Measurements from ENCODE around the gene COL8A1.

COL8A1 gene

GRCh38 chr3:99637368-99638111, 854 bp upstream of the COL8A1 start:
- in situ Hi-C loops (cut with MboI; ENCODE audit: low sequenced_read_pairs): no loop called here

GRCh38 chr3:99639579-99639978, 1.2 kb downstream of the COL8A1 start:
- in situ Hi-C loops (cut with MboI; ENCODE audit: low sequenced_read_pairs): no loop called here

DNA sequence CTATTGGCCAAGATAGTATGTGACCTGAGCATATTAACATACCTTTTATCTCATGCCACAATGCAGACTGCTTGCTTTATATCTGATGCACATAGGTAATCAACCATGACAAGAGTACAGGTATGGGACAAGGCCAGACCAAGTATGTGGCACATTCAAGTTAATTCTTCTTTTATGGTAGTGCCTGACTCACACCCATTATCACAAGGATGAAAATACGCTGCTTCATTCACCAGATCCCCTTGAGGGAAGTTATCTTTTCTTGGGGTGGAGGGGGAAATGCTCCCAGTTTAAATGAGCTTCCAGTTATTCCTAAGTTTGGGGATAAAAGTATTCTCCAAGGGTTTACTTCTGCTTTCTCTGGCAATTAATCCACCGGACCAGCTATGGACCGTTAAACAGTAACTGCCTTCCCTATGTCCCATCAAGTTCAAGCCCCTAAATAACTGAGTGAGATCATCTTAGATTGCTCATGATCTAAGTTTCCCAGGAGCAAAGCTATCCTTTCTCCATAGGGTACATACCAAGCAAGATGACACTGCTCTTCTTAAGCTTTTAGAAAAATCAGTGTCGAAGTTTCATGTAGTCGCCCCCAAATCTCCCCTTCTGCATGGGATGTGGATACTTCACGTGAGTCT, 1.9 kb downstream of the COL8A1 start:
- in situ Hi-C loops (cut with MboI; ENCODE audit: low sequenced_read_pairs): no loop called here

GRCh38 chr3:99641480-99641879, 3.1 kb downstream of the COL8A1 start:
- in situ Hi-C loops (cut with MboI; ENCODE audit: low sequenced_read_pairs): no loop called here

- in situ Hi-C loops (cut with MboI; ENCODE audit: low sequenced_read_pairs): no loop called here
Measured at GRCh38 chr3:99641982-99642381, 3.6 kb downstream of the COL8A1 start.

GRCh38 chr3:99644017-99644416, 5.6 kb downstream of the COL8A1 start:
- in situ Hi-C loops (cut with MboI; ENCODE audit: low sequenced_read_pairs): no loop called here

- in situ Hi-C loops (cut with MboI; ENCODE audit: low sequenced_read_pairs): no loop called here
Measured at GRCh38 chr3:99644746-99645145, 6.4 kb downstream of the COL8A1 start.

GRCh38 chr3:99645277-99646106, 7.1 kb downstream of the COL8A1 start:
- in situ Hi-C loops (cut with MboI; ENCODE audit: low sequenced_read_pairs): no loop called here

- in situ Hi-C loops (cut with MboI; ENCODE audit: low sequenced_read_pairs): no loop called here
Measured at GRCh38 chr3:99646107-99646435, 7.7 kb downstream of the COL8A1 start.

- in situ Hi-C loops (cut with MboI; ENCODE audit: low sequenced_read_pairs): no loop called here
Measured at GRCh38 chr3:99647081-99647480, 8.7 kb downstream of the COL8A1 start.

GRCh38 chr3:99648101-99648500, 9.7 kb downstream of the COL8A1 start:
- in situ Hi-C loops (cut with MboI; ENCODE audit: low sequenced_read_pairs): no loop called here

- in situ Hi-C loops (cut with MboI; ENCODE audit: low sequenced_read_pairs): no loop called here
Measured at GRCh38 chr3:99648516-99648915, 10.1 kb downstream of the COL8A1 start.

DNA sequence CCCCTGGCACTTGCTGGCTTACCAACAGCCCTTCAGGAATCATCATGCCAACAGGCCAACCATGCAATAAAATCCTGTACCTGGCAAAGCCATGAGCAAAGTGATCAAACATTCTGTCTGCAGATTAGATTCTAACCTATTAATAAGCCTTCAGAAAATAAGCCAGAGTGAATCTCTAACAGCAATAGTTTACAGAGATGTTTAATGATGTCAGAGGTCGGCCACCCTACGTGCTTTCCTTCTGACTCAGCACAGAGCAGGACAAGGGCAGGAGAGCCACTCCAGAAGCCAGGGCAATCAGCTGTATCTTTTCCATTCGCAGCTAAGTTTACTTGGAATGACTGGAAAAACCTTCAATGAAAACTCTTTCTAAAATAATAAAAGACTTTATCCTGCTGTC, 13.1 kb downstream of the COL8A1 start:
- in situ Hi-C loops (cut with MboI; ENCODE audit: low sequenced_read_pairs): no loop called here

- in situ Hi-C loops (cut with MboI; ENCODE audit: low sequenced_read_pairs): no loop called here
Measured at GRCh38 chr3:99656624-99657023, 18.2 kb downstream of the COL8A1 start.

DNA sequence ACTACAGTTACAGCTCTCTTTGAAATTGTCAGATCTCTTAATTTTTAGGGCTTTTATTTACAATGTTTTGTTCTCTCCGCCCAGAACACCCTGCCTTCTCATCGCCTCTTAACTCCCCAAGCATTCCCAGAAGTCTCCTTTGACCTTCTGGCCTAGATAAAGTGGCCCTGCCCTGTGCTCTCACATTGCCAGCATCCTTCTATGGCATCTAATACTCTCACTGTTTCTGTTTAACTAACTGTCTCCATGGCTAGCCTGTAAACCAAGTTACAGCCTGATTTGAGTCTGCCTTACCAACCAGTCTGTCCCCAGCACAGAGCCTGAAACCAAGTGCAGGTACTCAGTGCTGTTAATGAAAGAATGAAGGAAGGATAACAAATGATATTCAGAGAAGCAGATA, 19.9 kb downstream of the COL8A1 start:
- in situ Hi-C loops (cut with MboI; ENCODE audit: low sequenced_read_pairs): no loop called here

DNA sequence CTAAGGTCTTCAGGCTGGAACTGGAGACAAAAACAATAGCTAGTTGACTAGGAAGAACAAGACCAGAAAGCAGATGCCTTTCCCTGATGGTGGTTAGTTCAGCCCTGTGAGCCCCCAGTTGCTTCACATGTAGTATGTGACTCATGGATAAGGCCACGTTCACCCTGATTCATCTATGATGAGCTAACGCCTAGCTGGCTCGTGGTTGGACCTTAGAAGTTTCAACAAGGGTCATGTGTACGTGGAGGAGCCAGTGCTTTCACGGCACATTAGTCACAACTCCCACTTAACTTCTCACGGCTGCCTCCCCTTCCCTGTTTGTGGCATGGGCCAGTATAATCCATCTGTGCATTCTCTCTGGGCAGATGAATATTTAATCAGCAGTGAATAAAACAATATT, 20.6 kb downstream of the COL8A1 start:
- in situ Hi-C loops (cut with MboI; ENCODE audit: low sequenced_read_pairs): no loop called here

GRCh38 chr3:99659951-99660350, 21.6 kb downstream of the COL8A1 start:
- in situ Hi-C loops (cut with MboI; ENCODE audit: low sequenced_read_pairs): no loop called here

GRCh38 chr3:99662838-99663570, 24.6 kb downstream of the COL8A1 start:
- in situ Hi-C loops (cut with MboI; ENCODE audit: low sequenced_read_pairs): no loop called here

GRCh38 chr3:99663977-99664376, 25.6 kb downstream of the COL8A1 start:
- in situ Hi-C loops (cut with MboI; ENCODE audit: low sequenced_read_pairs): no loop called here

DNA sequence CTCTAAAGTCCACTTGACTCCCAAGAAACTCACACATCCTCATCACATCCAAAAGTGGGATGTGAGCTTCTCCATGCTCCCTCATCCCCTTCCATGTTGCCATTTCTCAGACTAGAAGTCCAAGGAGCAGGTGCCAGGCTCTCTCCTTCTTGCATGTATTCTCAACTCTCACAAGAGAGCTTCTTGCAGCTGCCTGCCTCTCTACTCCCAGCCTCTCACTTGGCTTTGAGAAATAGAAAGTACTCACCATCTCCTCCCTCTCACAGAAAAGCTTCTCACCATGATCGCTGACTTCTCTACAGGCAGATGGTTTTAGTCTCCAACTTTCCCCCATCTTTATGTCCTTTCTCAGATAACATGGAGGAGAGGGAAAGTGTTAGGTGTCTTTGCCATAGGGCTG, 26.6 kb downstream of the COL8A1 start:
- in situ Hi-C loops (cut with MboI; ENCODE audit: low sequenced_read_pairs): no loop called here

DNA sequence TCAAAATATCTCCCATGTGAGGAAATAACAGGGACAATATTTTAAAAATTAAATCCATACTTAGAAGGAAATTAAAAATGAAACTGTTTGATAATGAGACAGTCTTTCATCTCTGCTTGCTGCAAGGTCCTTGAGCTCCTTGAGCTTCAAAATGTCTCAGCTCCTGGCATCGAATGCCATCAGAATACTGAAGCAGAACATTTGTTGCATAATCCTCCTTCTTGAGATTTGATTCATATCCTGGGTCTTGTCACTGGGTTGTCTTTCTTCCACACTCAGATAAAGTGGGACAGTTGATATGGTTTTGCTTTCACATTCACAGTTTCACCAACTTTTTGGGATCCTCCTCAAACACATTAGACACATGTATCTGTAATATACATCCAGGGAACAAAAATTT, 27.8 kb downstream of the COL8A1 start:
- in situ Hi-C loops (cut with MboI; ENCODE audit: low sequenced_read_pairs): no loop called here
